GM18526 (cell line): ENCODE measurements around the gene YIF1A.
A peak's percentile ranks its signal among the peaks of the same experiment; 100 is the strongest.

Source experiments
- POLR2A ChIP-seq: IDR thresholded peaks from 3 replicates; pipeline ENCODE4 v1.6.1; 2011; ENCODE audit not compliant: insufficient read length; ENCODE audit errors: extremely low read depth

Gene YIF1A

GRCh38 chr11:66315921-66316811 is 27.2 kb upstream of the YIF1A start:
- no peak for TF ChIP-seq POLR2A

- no peak for TF ChIP-seq POLR2A
These were observed 26.5 kb upstream of the YIF1A start for GRCh38 chr11:66315498-66315885.

- no peak for TF ChIP-seq POLR2A
These were observed 25.9 kb upstream of the YIF1A start for GRCh38 chr11:66314561-66315497.

GRCh38 chr11:66314186-66314501 is 25.2 kb upstream of the YIF1A start:
- TF ChIP-seq POLR2A = no peak

- no peak for TF ChIP-seq POLR2A
These were observed 24.6 kb upstream of the YIF1A start for GRCh38 chr11:66313321-66314185.

GRCh38 chr11:66312549-66313320 is 23.8 kb upstream of the YIF1A start:
- TF ChIP-seq POLR2A = no peak

- peak; percentile 45 for TF ChIP-seq POLR2A
These were observed 23.1 kb upstream of the YIF1A start for GRCh38 chr11:66311965-66312548.

- TF ChIP-seq POLR2A = no peak
These were observed 22.6 kb upstream of the YIF1A start for GRCh38 chr11:66311470-66311964.

GRCh38 chr11:66310324-66310723 is 21.4 kb upstream of the YIF1A start:
- no peak for TF ChIP-seq POLR2A

- no peak for TF ChIP-seq POLR2A
These were observed 20.5 kb upstream of the YIF1A start for GRCh38 chr11:66309475-66309874.

- TF ChIP-seq POLR2A = no peak
These were observed 13.7 kb upstream of the YIF1A start for GRCh38 chr11:66302656-66303055.

GRCh38 chr11:66299186-66299585 is 10.2 kb upstream of the YIF1A start:
- TF ChIP-seq POLR2A = no peak

- TF ChIP-seq POLR2A = no peak
These were observed 8.7 kb upstream of the YIF1A start for GRCh38 chr11:66297610-66298009.
